T47D (cell line): Measurements from ENCODE around the gene IQSEC1.

ENCODE experiments used
- DNase-seq, 2 experiments: peaks; one replicate each; pipeline versions ENCODE4 v3.0.0 to v3.0.0-alpha.2; 2011 to 2012; ENCODE audit warnings: low read depth in 1 of 2, low spot score in 1 of 2
- JUND ChIP-seq: IDR thresholded peaks from 2 replicates; pipeline ENCODE4 v1.6.1; 2012; ENCODE audit warnings: low read depth
- in situ Hi-C: cut with HindIII; loops from 2 replicates; pipeline ENCODE4 v1.10.0; 2016; ENCODE audit warnings: low sequenced_read_pairs, low pct_unique_long_range_greater_than_20kb

IQSEC1 gene

GRCh38 chr3:12897381-12898289, 175.6 kb downstream of the IQSEC1 start:
- no peak for TF ChIP-seq JUND
- no peak for DNase-seq
- in situ Hi-C loops = no loop called here

- DNase-seq = no peak
- in situ Hi-C loops = no loop called here
- no peak for TF ChIP-seq JUND
These were observed 176.9 kb downstream of the IQSEC1 start for GRCh38 chr3:12896063-12896985.

GRCh38 chr3:12895391-12896062, 177.7 kb downstream of the IQSEC1 start:
- DNase-seq = no peak
- no peak for TF ChIP-seq JUND
- in situ Hi-C loops = no loop called here

GRCh38 chr3:12894629-12895028, 178.6 kb downstream of the IQSEC1 start:
- in situ Hi-C loops = no loop called here
- no peak for DNase-seq
- TF ChIP-seq JUND = no peak

GRCh38 chr3:12893852-12894251, 179.4 kb downstream of the IQSEC1 start:
- DNase-seq = no peak
- TF ChIP-seq JUND = no peak
- in situ Hi-C loops = no loop called here

- in situ Hi-C loops = no loop called here
- no peak for DNase-seq
- no peak for TF ChIP-seq JUND
These were observed 180.0 kb downstream of the IQSEC1 start for GRCh38 chr3:12893247-12893646.

- in situ Hi-C loops = no loop called here
- no peak for DNase-seq
- no peak for TF ChIP-seq JUND
These were observed 180.4 kb downstream of the IQSEC1 start for GRCh38 chr3:12892840-12893189.

- no peak for TF ChIP-seq JUND
- in situ Hi-C loops = no loop called here
- peak; percentile 74 to 76 for DNase-seq
These were observed 181.0 kb downstream of the IQSEC1 start for GRCh38 chr3:12891985-12892839.

- TF ChIP-seq JUND = no peak
- no peak for DNase-seq
- in situ Hi-C loops = no loop called here
These were observed 181.7 kb downstream of the IQSEC1 start for GRCh38 chr3:12891391-12891984.

GRCh38 chr3:12890610-12891390, 182.4 kb downstream of the IQSEC1 start:
- in situ Hi-C loops = no loop called here
- DNase-seq = peak in 1 of 2 experiments; percentile 42
- no peak for TF ChIP-seq JUND

- in situ Hi-C loops = no loop called here
- no peak for DNase-seq
- TF ChIP-seq JUND = no peak
These were observed 186.5 kb downstream of the IQSEC1 start for GRCh38 chr3:12886736-12887135.
